Fibroblast of lung (primary cell): ENCODE results near the gene TSSC4.

Experiments used
- EZH2 ChIP-seq: IDR thresholded peaks from 2 replicates; pipeline ENCODE4 v1.5.1; 2012; ENCODE audit warnings: low read length, control low read depth, mild to moderate bottlenecking; ENCODE audit errors: missing control alignments
- TF ChIP-seq, protein P1 (sequence below), 2 donors: IDR thresholded peaks in 1 of 2; conservative IDR thresholded peaks in 1 of 2; 1 replicate in 1 of 2; 2 replicates in 1 of 2; pipeline ENCODE4 v1.5.1; 2011 to 2012; ENCODE audit warnings: low read length in 2 of 2, control low read depth in 1 of 2, inconsistent platforms in 1 of 2, low read depth in 1 of 2, mild to moderate bottlenecking in 1 of 2

- TF ChIP-seq, protein P1, sequence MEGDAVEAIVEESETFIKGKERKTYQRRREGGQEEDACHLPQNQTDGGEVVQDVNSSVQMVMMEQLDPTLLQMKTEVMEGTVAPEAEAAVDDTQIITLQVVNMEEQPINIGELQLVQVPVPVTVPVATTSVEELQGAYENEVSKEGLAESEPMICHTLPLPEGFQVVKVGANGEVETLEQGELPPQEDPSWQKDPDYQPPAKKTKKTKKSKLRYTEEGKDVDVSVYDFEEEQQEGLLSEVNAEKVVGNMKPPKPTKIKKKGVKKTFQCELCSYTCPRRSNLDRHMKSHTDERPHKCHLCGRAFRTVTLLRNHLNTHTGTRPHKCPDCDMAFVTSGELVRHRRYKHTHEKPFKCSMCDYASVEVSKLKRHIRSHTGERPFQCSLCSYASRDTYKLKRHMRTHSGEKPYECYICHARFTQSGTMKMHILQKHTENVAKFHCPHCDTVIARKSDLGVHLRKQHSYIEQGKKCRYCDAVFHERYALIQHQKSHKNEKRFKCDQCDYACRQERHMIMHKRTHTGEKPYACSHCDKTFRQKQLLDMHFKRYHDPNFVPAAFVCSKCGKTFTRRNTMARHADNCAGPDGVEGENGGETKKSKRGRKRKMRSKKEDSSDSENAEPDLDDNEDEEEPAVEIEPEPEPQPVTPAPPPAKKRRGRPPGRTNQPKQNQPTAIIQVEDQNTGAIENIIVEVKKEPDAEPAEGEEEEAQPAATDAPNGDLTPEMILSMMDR (conservative IDR thresholded peaks at IDR 0.05 in 1 of 2, IDR thresholded peaks at IDR 0.05 in 1 of 2; ENCODE audit: low read depth in 1 of 2, low read length in 2 of 2): no peak
- no peak for TF ChIP-seq EZH2
Observed at GRCh38 chr11:2448661-2449547, 48.4 kb downstream of the TSSC4 start.
